CD14-positive monocyte (primary cell): ENCODE measurements around the gene CYB5R4. TPM values are rescaled to one million over a fixed set of nuclear protein-coding genes. Genes with fewer than 3 reads are reported as not detected.

Experiments
- DNase-seq, 3 donors: peaks; one replicate each; pipeline ENCODE4 v3.0.0-alpha.2; 2011 to 2022
- H2AFZ ChIP-seq: 2 replicates; pipeline ENCODE4 v1.6.0; 2012; ENCODE audit warnings: mild to moderate bottlenecking, low read depth, low read length, inconsistent platforms; ENCODE audit not compliant: insufficient read depth, poor library complexity, severe bottlenecking
- H3K27ac ChIP-seq, 2 donors: 1 replicate in 1 of 2; 2 replicates in 1 of 2; pipeline ENCODE4 v1.5.1; 2012 to 2013; ENCODE audit warnings: low read length in 2 of 2, control low read depth in 1 of 2, inconsistent platforms in 1 of 2, low read depth in 1 of 2, mild to moderate bottlenecking in 1 of 2
- H3K27me3 ChIP-seq, 2 donors: one replicate each; pipeline versions ENCODE4 v1.6.0 to v1.6.1; 2011 to 2013; ENCODE audit warnings: low read length in 2 of 2; ENCODE audit not compliant: control insufficient read depth in 2 of 2, insufficient read depth in 2 of 2
- H3K36me3 ChIP-seq, 2 donors: replicated peaks in 1 of 2; 1 replicate in 1 of 2; 2 replicates in 1 of 2; pipeline versions ENCODE4 v1.5.1 to v1.6.1; 2012 to 2013; ENCODE audit warnings: low read length in 2 of 2, control low read depth in 1 of 2, inconsistent platforms in 1 of 2, mild to moderate bottlenecking in 1 of 2; ENCODE audit not compliant: insufficient read depth in 2 of 2, control insufficient read depth in 1 of 2
- H3K4me1 ChIP-seq, 2 donors: 1 replicate in 1 of 2; 2 replicates in 1 of 2; pipeline versions ENCODE4 v1.5.1 to v1.6.1; 2012 to 2013; ENCODE audit warnings: low read length in 2 of 2, control low read depth in 1 of 2, inconsistent platforms in 1 of 2, mild to moderate bottlenecking in 1 of 2, moderate library complexity in 1 of 2; ENCODE audit not compliant: insufficient read depth in 2 of 2, control insufficient read depth in 1 of 2
- H3K4me2 ChIP-seq: replicated peaks from 2 replicates; pipeline ENCODE3; 2012; ENCODE audit warnings: low read length, moderate library complexity, mild to moderate bottlenecking; ENCODE audit not compliant: poor library complexity, severe bottlenecking; ENCODE audit errors: extremely low read depth
- H3K4me3 ChIP-seq, 3 experiments: fragments of 200-600 bp in 1 of 3; sonication (generic) in 1 of 3; replicated peaks in 1 of 3; 1 replicate in 2 of 3; 2 replicates in 1 of 3; pipeline ENCODE4 v1.5.1; 2011 to 2013; ENCODE audit warnings: low read length in 3 of 3, mild to moderate bottlenecking in 3 of 3, control low read depth in 2 of 3, low read depth in 2 of 3, inconsistent platforms in 1 of 3, moderate library complexity in 1 of 3
- H3K79me2 ChIP-seq: 2 replicates; pipeline ENCODE4 v1.6.0; 2012; ENCODE audit warnings: mild to moderate bottlenecking, control low read depth, inconsistent platforms, low read length, moderate library complexity; ENCODE audit not compliant: insufficient read depth
- H3K9ac ChIP-seq: 2 replicates; pipeline ENCODE4 v1.6.0; 2017; ENCODE audit warnings: low read length, mild to moderate bottlenecking; ENCODE audit not compliant: insufficient read depth, poor library complexity, severe bottlenecking
- H3K9me3 ChIP-seq, 2 donors: replicated peaks in 1 of 2; 1 replicate in 1 of 2; 2 replicates in 1 of 2; pipeline versions ENCODE4 v1.5.1 to v1.6.1; 2012 to 2013; ENCODE audit warnings: low read length in 2 of 2, control low read depth in 1 of 2; ENCODE audit not compliant: control insufficient read depth in 1 of 2, insufficient read depth in 1 of 2
- H4K20me1 ChIP-seq: 2 replicates; pipeline ENCODE4 v1.6.0; 2012; ENCODE audit warnings: mild to moderate bottlenecking, low read length, control low read depth, moderate library complexity; ENCODE audit not compliant: insufficient read depth
- H3K27ac Mint-ChIP-seq, 7 donors: one replicate each; pipeline ENCODE4 v1.8.0; 2020; ENCODE audit warnings: mild to moderate bottlenecking in 7 of 7, mixed read lengths in 7 of 7, moderate library complexity in 6 of 7, inconsistent platforms in 2 of 7
- H3K27me3 Mint-ChIP-seq, 3 donors: one replicate each; pipeline ENCODE4 v1.8.0; 2021 to 2022; ENCODE audit warnings: low read depth in 3 of 3, mild to moderate bottlenecking in 3 of 3, mixed read lengths in 3 of 3, moderate library complexity in 3 of 3, inconsistent platforms in 1 of 3
- H3K36me3 Mint-ChIP-seq, 2 donors: one replicate each; pipeline ENCODE4 v1.8.0; 2020; ENCODE audit warnings: mixed read lengths in 2 of 2, inconsistent platforms in 1 of 2, mild to moderate bottlenecking in 1 of 2
- H3K4me1 Mint-ChIP-seq: one replicate; pipeline ENCODE4 v1.8.0; 2020; ENCODE audit warnings: mild to moderate bottlenecking, mixed read lengths
- H3K4me3 Mint-ChIP-seq, 2 donors: one replicate each; pipeline ENCODE4 v1.8.0; 2020; ENCODE audit warnings: mild to moderate bottlenecking in 2 of 2, mixed read lengths in 2 of 2, moderate library complexity in 1 of 2
- H3K9me3 Mint-ChIP-seq, 7 donors: one replicate each; pipeline ENCODE4 v1.8.0; 2020 to 2022; ENCODE audit warnings: mixed read lengths in 7 of 7, mild to moderate bottlenecking in 6 of 7, moderate library complexity in 6 of 7, inconsistent platforms in 2 of 7
- WGBS: methylation state at CpG from one replicate; pipeline ENCODE4 v1.1.5; 2013; ENCODE audit warnings: missing lambda C conversion rate; ENCODE audit not compliant: insufficient coverage; 5-methylcytosine and 5-hydroxymethylcytosine counted together
- intact Hi-C, 2 donors: fragments of 100-400 bp; cut with micrococcal nuclease; formaldehyde crosslinking; loops; one replicate each; pipeline versions ENCODE4 v1.15.0 to v1.15.1; 2023
- polyA plus RNA-seq, 3 donors: library from polyadenylated mRNA; depleted of rRNA in 1 of 3; unstranded in 2 of 3; stranded (reverse) in 1 of 3; fragments of 300-500 nt in 2 of 3; fragments of >200 nt in 1 of 3; fragmentation: Illumina TruSeq in 2 of 3; gene quantifications; 1 replicate in 2 of 3; 2 replicates in 1 of 3; pipeline ENCODE4 v1.2.3, GENCODE V29; 2012 to 2021
- TF ChIP-seq, protein P1 (sequence below): fragments of 200-600 bp; IDR thresholded peaks from one replicate; pipeline ENCODE4 v1.8.0; 2022; ENCODE audit warnings: antibody characterized with exemption, mild to moderate bottlenecking

The CYB5R4 gene
- polyA plus RNA-seq, 3 donors, result 30.5 to 120 (median 116) TPM

GRCh38 chr6:83908813-83909212 lies 49.3 kb downstream of the CYB5R4 start:
- 83% methylated on average over 2 of the region's 2 CpGs for WGBS
- H3K4me3 Mint-ChIP-seq, result no peak overlapping the region
- TF ChIP-seq, protein P1, sequence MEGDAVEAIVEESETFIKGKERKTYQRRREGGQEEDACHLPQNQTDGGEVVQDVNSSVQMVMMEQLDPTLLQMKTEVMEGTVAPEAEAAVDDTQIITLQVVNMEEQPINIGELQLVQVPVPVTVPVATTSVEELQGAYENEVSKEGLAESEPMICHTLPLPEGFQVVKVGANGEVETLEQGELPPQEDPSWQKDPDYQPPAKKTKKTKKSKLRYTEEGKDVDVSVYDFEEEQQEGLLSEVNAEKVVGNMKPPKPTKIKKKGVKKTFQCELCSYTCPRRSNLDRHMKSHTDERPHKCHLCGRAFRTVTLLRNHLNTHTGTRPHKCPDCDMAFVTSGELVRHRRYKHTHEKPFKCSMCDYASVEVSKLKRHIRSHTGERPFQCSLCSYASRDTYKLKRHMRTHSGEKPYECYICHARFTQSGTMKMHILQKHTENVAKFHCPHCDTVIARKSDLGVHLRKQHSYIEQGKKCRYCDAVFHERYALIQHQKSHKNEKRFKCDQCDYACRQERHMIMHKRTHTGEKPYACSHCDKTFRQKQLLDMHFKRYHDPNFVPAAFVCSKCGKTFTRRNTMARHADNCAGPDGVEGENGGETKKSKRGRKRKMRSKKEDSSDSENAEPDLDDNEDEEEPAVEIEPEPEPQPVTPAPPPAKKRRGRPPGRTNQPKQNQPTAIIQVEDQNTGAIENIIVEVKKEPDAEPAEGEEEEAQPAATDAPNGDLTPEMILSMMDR, result no peak
- Histone ChIP-seq H3K79me2 (peaks cover 82% of the 10 kb centered on the region), H3K9ac (no peak overlapping the region), H3K27ac (no peak overlapping the region), H4K20me1 (peaks cover 100% of the 10 kb centered on the region), H3K4me3 (no peak overlapping the region), H2AFZ (no peak overlapping the region), H3K27me3 (no peaks in the 10 kb centered on the region), H3K9me3 (no peaks in the 10 kb centered on the region), H3K36me3 (peaks cover 20 to 59% of the 10 kb centered on the region in 2 donors), H3K4me2 (no peak overlapping the region), H3K4me1 (no peaks in the 10 kb centered on the region)
- peaks cover 2% of the 10 kb centered on the region for H3K4me1 Mint-ChIP-seq
- no peak for DNase-seq
- peaks cover 46 to 58% of the 10 kb centered on the region in 2 donors for H3K36me3 Mint-ChIP-seq
- intact Hi-C loops, result no loop called here
- no peak overlapping the region for H3K27ac Mint-ChIP-seq
- H3K27me3 Mint-ChIP-seq, result peaks cover 0 to 2% (median 0%) of the 10 kb centered on the region in 3 donors
- peaks cover 0 to 9% (median 2%) of the 10 kb centered on the region in 7 donors for H3K9me3 Mint-ChIP-seq

GRCh38 chr6:83911278-83911677 lies 51.8 kb downstream of the CYB5R4 start:
- H3K27ac Mint-ChIP-seq, result no peak overlapping the region
- H3K4me3 Mint-ChIP-seq, result no peak overlapping the region
- peaks cover 60% of the 10 kb centered on the region for H3K79me2 ChIP-seq
- H2AFZ ChIP-seq, result no peak overlapping the region
- H3K27me3 ChIP-seq, result no peaks in the 10 kb centered on the region
- no peaks in the 10 kb centered on the region for H3K9me3 ChIP-seq
- H3K36me3 Mint-ChIP-seq, result peaks cover 45 to 50% of the 10 kb centered on the region in 2 donors
- peaks cover 0 to 2% of the 10 kb centered on the region in 2 donors for H3K4me1 ChIP-seq
- H3K4me1 Mint-ChIP-seq, result peaks cover 10% of the 10 kb centered on the region
- H3K4me2 ChIP-seq, result no peak overlapping the region
- peaks cover 100% of the 10 kb centered on the region for H4K20me1 ChIP-seq
- H3K4me3 ChIP-seq, result no peak overlapping the region
- no peak overlapping the region for H3K9ac ChIP-seq
- H3K27me3 Mint-ChIP-seq, result no peaks in the 10 kb centered on the region
- intact Hi-C loops, result no loop called here
- H3K27ac ChIP-seq, result no peak overlapping the region
- no peak for DNase-seq
- H3K36me3 ChIP-seq, result peaks cover 16 to 62% of the 10 kb centered on the region in 2 donors
- TF ChIP-seq, protein P1, result no peak
- H3K9me3 Mint-ChIP-seq, result peaks cover 0 to 3% (median 0%) of the 10 kb centered on the region in 7 donors
